GM18861 (cell line): ENCODE measurements around the gene ITGB4.
A peak's percentile ranks its signal among the peaks of the same experiment; 100 is the strongest.
"Not testable (repeated sequence)": the region's sequence is repeated elsewhere in the genome, so short reads cannot be mapped to it uniquely, and the experiment has no call there.

ENCODE experiments used
- ATAC-seq: cut with Tn5 transposase; IDR thresholded peaks from one replicate; pipeline ENCODE4 v1.9.1; 2021; ENCODE audit not compliant: unreplicated experiment

The ITGB4 gene

GRCh38 chr17:75767881-75768280 lies 46.6 kb downstream of the ITGB4 start:
- no peak for ATAC-seq

- no peak for ATAC-seq
These were observed 48.3 kb downstream of the ITGB4 start for GRCh38 chr17:75769536-75769935.

GRCh38 chr17:75771334-75772281 lies 50.3 kb downstream of the ITGB4 start:
- no peak for ATAC-seq

- ATAC-seq = no peak
These were observed 52.0 kb downstream of the ITGB4 start for GRCh38 chr17:75773121-75773807.

GRCh38 chr17:75773808-75774470 lies 52.7 kb downstream of the ITGB4 start:
- ATAC-seq = no peak

GRCh38 chr17:75774471-75774990 lies 53.3 kb downstream of the ITGB4 start:
- ATAC-seq = no peak

- ATAC-seq = no peak
These were observed 53.9 kb downstream of the ITGB4 start for GRCh38 chr17:75774991-75775668.

GRCh38 chr17:75776386-75777295 lies 55.4 kb downstream of the ITGB4 start:
- no peak for ATAC-seq

GRCh38 chr17:75777296-75777922 lies 56.1 kb downstream of the ITGB4 start:
- no peak for ATAC-seq

GRCh38 chr17:75778066-75778860 lies 57.0 kb downstream of the ITGB4 start:
- not testable (repeated sequence) for ATAC-seq

- no peak for ATAC-seq
These were observed 57.6 kb downstream of the ITGB4 start for GRCh38 chr17:75778861-75779249.

GRCh38 chr17:75779250-75779986 lies 58.2 kb downstream of the ITGB4 start:
- peak; percentile 62 for ATAC-seq

- no peak for ATAC-seq
These were observed 59.0 kb downstream of the ITGB4 start for GRCh38 chr17:75779987-75780889.

- peak; percentile 17 for ATAC-seq
These were observed 62.0 kb downstream of the ITGB4 start for GRCh38 chr17:75783069-75783783.

- peak; percentile 1 for ATAC-seq
These were observed 62.7 kb downstream of the ITGB4 start for GRCh38 chr17:75783803-75784472.
